DMS 273 treated with DMSO at 0.1 percent for 48 hours (cell line): ENCODE measurements around the gene CITED1.
"Not testable (repeated sequence)": the region's sequence is repeated elsewhere in the genome, so short reads cannot be mapped to it uniquely, and the experiment has no call there.

Experiments
- DNase-seq: peaks from one replicate; lab custom pipeline; 2025; lab: John Stamatoyannopoulos, UW

Gene CITED1, protein sequence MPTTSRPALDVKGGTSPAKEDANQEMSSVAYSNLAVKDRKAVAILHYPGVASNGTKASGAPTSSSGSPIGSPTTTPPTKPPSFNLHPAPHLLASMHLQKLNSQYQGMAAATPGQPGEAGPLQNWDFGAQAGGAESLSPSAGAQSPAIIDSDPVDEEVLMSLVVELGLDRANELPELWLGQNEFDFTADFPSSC

GRCh38 chrX:72305286-72306084 is at the start of gene CITED1:
CITED1 (minus strand) TSS chrX:72305914; CDS start chrX:72302869, 3,045 bp downstream.
- DNase-seq: no peak

DNA sequence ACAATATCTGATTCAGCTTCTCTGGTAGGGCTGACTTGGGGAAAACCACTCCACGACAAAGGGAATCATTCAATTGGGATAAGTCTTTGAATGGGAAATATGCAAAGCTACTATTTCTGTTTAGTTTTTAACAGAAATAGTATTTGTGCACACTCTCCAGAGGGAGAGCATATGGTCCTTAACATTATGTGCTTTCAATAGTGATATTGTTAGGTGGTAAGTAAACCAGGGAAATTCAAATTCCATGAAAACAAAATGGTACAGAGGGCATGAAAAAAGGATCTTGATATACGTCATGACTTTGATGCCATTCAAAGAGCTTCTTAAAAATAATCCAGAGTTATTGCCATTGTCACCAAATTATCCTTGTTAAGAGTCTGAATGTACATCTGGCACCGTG is 47.1 kb upstream of the CITED1 start:
- no peak for DNase-seq

- no peak for DNase-seq
Observed at GRCh38 chrX:72351606-72352334, 46.1 kb upstream of the CITED1 start.

GRCh38 chrX:72349190-72349589 is 43.5 kb upstream of the CITED1 start:
- no peak for DNase-seq

DNA sequence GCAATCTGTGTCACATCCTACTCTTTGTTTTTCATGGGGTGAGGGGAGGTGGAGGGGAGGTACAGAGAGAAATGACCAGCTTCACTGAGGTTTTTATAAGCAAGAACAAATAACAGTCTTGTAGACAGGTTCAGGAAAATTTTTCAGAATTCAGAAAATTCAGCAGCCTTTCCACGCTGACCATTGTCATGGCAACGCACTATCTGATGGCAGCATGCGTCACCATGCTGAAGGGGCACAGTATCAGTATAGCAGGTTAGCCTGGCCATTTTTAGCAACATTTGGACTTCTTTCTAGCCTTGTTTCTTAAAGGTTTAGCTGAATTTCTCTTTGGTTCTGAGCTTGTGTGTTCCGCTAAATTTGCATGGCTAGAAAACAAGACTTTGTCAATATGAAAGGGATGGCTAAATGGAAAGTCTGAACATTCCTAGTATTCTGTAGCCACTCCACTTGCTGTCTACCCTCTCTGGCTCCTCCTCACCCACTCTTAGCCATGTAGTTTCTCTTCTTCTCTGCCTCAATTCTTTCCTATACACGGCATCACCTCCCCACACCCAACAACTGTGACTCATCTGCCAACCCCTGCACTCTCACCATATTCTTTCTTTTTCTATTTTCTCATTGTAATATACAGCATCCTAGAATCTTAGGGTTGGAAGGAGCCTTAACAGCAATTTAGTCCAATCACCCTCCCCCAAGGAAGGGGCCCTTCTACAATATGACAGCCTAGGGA is 42.7 kb upstream of the CITED1 start:
- no peak for DNase-seq

GRCh38 chrX:72347366-72347765 is 41.7 kb upstream of the CITED1 start:
- no peak for DNase-seq

- DNase-seq: no peak
Observed at GRCh38 chrX:72346302-72346949, 40.7 kb upstream of the CITED1 start.

DNA sequence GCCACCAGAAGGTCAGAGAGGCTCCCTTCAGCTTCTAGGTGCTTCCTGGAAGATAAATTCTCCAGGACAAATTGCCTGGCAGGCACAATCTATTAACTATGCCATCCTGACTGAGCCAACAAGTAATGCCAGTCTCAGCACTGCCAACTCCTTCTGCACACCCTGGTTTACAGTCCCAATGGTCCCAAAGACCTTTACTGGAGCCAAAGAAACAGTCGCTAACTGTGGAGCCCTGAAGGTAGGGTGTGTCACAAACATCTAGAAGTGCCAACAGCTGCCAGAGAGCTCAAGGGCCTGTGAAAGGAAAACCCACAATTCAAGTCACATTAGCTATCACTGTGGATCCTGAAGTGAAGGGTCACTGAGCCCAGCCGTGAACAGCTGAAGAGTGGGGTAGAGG is 34.9 kb upstream of the CITED1 start:
- DNase-seq: no peak

DNA sequence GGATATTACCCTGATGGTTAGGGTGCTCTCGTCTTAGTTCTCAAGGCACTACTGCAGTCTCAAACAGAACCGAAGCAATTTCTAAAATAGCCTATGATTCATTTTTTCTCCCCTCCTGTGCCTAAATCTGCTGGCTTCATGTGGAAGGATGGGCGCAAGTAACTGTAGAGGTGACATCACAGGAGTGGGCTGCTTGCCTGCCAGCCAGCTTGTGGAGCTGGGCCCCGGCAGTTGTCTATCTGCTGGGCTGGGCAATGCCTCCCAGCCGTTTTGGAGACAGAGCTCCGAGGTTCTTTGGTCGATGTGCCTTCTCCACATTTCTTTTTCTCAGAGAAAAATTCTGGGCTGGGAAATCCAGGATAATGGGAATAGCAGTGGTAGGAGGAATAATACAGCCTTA is 34.3 kb upstream of the CITED1 start:
- no peak for DNase-seq

GRCh38 chrX:72330131-72330530 is 24.4 kb upstream of the CITED1 start:
- DNase-seq: no peak

DNA sequence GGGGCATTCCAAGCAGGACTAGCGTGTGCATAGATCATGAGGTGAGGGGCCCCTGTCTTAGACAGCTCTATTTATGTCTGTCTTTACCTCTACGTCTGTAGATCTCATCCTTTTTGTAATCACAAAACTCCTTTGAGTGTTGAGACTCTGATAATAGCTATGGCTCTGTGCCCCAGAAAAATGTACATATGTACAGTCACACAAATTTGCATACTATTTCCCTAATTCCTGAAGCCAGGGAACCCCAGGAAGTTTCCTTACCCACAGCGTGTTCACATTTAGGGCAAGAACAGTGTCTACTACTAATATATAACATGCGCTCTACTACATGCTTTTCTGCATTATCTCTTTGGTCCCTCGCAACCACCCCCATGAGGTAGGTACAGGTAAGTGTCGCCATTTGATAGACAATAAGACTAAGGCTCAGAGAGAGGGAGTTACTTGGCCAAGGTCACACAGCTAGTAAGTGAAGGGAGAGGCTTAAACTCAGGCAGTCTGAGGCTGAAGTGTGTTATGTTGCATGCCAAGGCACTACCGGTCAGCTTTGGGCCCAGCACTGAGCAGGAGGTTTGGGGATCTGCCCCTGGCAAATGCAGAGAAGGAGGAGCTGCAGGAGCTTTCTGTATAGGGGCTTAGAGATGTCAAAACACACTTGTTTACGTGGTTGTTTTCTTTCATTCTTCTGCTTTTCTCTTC is 21.0 kb upstream of the CITED1 start:
- DNase-seq: no peak

DNA sequence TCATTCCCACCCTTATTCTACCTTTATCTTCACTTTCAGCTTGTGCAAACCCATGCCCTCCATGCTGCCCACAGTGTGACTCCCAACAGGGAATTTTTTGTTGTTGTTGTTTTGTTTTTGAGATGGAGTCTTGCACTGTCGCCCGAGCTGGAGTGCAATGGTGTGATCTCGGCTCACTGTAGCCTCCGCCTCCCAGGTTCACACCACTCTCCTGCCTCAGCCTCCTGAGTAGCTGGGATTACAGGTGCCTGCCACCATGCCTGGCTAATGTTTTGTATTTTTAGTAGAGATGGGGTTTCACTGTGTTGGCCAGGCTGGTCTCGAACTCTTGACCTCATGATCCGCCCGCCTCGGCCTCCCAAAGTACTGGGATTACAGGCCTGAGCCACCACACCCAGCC is 13.9 kb upstream of the CITED1 start:
- DNase-seq: not testable (repeated sequence)

DNA sequence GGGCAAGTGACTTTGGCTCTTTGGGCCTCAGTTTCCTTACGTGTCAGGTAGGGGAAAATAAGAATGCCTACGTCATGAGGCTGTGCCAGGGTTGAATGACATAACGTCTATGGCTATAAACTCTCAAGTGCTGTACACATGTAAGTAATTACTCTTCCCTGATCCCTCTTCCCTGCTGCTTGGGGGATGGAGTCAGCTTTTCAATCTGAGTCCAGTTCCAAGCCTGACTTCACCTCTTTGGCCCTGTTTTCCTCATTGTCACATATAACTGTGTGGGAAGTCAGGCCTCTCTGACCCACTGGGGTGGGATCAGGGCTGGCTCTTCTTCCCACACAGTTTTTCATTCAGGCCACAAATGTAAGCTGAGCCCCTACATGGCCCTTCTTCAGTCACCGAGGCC is 11.4 kb upstream of the CITED1 start:
- DNase-seq: no peak

DNA sequence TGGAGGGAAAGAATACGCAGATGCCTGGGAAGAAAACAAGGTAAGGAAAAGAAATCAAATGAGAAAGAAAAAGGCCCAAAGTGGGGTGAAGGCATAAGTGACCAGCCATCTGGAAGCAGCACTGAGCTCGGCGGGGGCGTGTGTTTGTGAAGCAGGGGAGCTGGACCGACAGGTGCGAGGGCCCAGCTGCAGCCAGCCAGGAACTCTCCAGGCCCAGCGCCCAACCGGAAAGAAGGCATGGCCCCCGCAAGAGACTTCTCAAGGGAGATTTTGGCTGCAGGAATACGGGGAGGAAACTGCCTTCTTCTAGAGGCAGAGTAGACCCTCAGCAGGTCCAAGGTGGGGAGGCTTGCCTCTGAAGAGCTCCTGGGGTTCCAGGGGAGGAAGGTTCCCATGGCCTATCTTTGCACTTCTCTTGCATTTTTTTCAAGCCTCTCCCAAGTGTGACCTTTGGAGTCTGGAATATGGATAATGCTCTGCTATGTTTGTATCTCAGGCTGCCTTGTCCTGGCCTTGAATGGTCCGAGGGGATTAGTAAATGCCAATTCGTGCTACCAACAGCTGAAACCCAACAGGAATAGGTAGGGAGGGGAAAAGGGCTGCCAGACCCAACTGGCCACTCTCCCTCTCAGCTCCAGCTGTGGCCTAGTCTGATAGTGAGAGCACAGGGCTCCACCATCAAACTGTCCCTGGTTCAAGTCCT is 10.8 kb upstream of the CITED1 start:
- no peak for DNase-seq

- DNase-seq: no peak
Observed at GRCh38 chrX:72314881-72315280, 9.2 kb upstream of the CITED1 start.

GRCh38 chrX:72313707-72314641 is 8.3 kb upstream of the CITED1 start:
- DNase-seq: no peak

- DNase-seq: no peak
Observed at GRCh38 chrX:72312311-72312940, 6.7 kb upstream of the CITED1 start.

- DNase-seq: no peak
Observed at GRCh38 chrX:72309297-72310071, 3.8 kb upstream of the CITED1 start.
